IPS DF 6.9 (cell line): Measurements from ENCODE around the gene AHCYL2.

Source experiments
- DNase-seq: peaks from one replicate; pipeline ENCODE4 v3.0.0-alpha.2; 2013; ENCODE audit warnings: low read depth, low spot score
- H3K27ac ChIP-seq: one replicate; pipeline ENCODE4 v1.5.1; 2013; ENCODE audit warnings: low read length, control low read depth
- H3K27me3 ChIP-seq: 2 replicates; pipeline ENCODE4 v1.6.1; 2013; ENCODE audit warnings: mild to moderate bottlenecking, low read length; ENCODE audit not compliant: control insufficient read depth, insufficient read depth
- H3K36me3 ChIP-seq: 2 replicates; pipeline ENCODE4 v1.6.1; 2013; ENCODE audit warnings: low read length; ENCODE audit not compliant: control insufficient read depth, insufficient read depth
- H3K4me1 ChIP-seq: 2 replicates; pipeline ENCODE4 v1.6.1; 2013; ENCODE audit warnings: low read length; ENCODE audit not compliant: control insufficient read depth, insufficient read depth
- H3K4me3 ChIP-seq: 2 replicates; pipeline ENCODE4 v1.5.1; 2013; ENCODE audit warnings: mild to moderate bottlenecking, low read length
- H3K9me3 ChIP-seq: 2 replicates; pipeline ENCODE4 v1.6.1; 2013; ENCODE audit warnings: low read length, inconsistent platforms; ENCODE audit not compliant: control insufficient read depth, insufficient read depth
- WGBS: extraction: QIAGEN DNeasy Blood & Tissue Kit; methylation state at CpG from one replicate; pipeline ENCODE4 v1.1.7; 2013; ENCODE audit warnings: mixed read lengths, missing lambda C conversion rate; ENCODE audit not compliant: insufficient read length, insufficient coverage; 5-methylcytosine and 5-hydroxymethylcytosine counted together

The AHCYL2 gene

GRCh38 chr7:129224251-129225205, at the start of gene AHCYL2:
Gene AHCYL2 (plus strand): TSS chr7:129225030.
- Histone ChIP-seq H3K4me1 (no peaks in the 10 kb centered on the region; the same call in 1 of the 2 replicates), H3K36me3 (no peaks in the 10 kb centered on the region), H3K27ac (peak within 1 kb of the TSS; percentile 5), H3K27me3 (no peaks in the 10 kb centered on the region), H3K9me3 (no peaks in the 10 kb centered on the region), H3K4me3 (peak within 1 kb of the TSS; percentile 69)
- peak; percentile 88 for DNase-seq
- no CpG with 5 or more reads among the region's 63 CpGs for WGBS

GRCh38 chr7:129176916-129177710, 47.7 kb upstream of the AHCYL2 start:
- no peak overlapping the region for H3K4me3 ChIP-seq
- H3K4me1 ChIP-seq, result no peaks in the 10 kb centered on the region
- no peak overlapping the region for H3K27ac ChIP-seq
- H3K27me3 ChIP-seq, result no peaks in the 10 kb centered on the region
- H3K9me3 ChIP-seq, result no peaks in the 10 kb centered on the region
- no peak for DNase-seq
- WGBS, result no CpG with 5 or more reads among the region's 11 CpGs
- H3K36me3 ChIP-seq, result no peaks in the 10 kb centered on the region

- Histone ChIP-seq H3K9me3 (no peaks in the 10 kb centered on the region), H3K36me3 (no peaks in the 10 kb centered on the region), H3K27me3 (no peaks in the 10 kb centered on the region; the same call in 1 of the 2 replicates), H3K27ac (no peak overlapping the region), H3K4me1 (peaks cover 3% of the 10 kb centered on the region; the same call in 1 of the 2 replicates), H3K4me3 (no peak overlapping the region)
- no peak for DNase-seq
- WGBS, result no CpG with 5 or more reads among the region's 6 CpGs
These were observed 39.7 kb upstream of the AHCYL2 start for GRCh38 chr7:129184981-129185670.

GRCh38 chr7:129186749-129187260, 38.0 kb upstream of the AHCYL2 start:
- H3K27me3 ChIP-seq, result no peaks in the 10 kb centered on the region; the same call in 1 of the 2 replicates
- no peak overlapping the region for H3K4me3 ChIP-seq
- H3K4me1 ChIP-seq, result peaks cover 3% of the 10 kb centered on the region; the same call in 1 of the 2 replicates
- no peaks in the 10 kb centered on the region for H3K9me3 ChIP-seq
- no peak for DNase-seq
- WGBS, result no CpG with 5 or more reads among the region's 6 CpGs
- no peak overlapping the region for H3K27ac ChIP-seq
- H3K36me3 ChIP-seq, result no peaks in the 10 kb centered on the region

DNA sequence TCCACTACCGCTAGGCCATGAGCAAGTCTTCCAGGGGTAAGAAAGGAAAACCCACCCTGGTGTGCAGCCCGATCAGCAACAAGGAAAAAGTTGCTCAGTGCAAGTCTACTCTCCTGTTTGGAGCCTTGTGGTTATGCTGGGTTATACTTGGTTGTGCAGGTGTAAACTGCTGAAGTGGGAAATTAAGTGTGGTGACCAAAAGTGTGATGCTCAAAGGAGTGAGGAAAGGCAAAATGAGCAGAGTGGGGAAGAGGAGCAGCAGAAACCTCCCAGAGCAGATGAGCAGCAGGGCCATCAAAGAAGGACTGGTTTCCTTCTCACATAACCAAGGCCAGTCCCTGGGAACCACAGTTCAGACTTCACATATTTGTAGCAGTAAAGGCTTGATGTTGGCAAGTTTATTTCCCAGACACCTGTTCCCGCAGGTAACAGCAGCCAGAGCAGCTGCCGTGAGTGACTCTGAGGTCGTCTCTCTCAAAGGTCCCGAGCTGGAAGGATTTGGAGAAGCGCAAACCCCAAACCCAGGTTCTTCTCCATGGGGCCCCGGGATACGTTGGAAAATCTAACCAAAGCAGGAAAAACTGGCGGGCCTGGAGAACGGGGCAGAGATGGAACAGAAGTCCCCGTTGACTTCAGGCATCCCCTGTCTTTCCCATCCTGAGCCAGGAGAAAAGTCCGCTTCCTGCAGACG, 37.0 kb upstream of the AHCYL2 start:
- H3K9me3 ChIP-seq, result no peaks in the 10 kb centered on the region
- DNase-seq, result no peak
- no peaks in the 10 kb centered on the region; the same call in 1 of the 2 replicates for H3K27me3 ChIP-seq
- no CpG with 5 or more reads among the region's 14 CpGs for WGBS
- no peaks in the 10 kb centered on the region for H3K36me3 ChIP-seq
- H3K4me3 ChIP-seq, result peak overlapping the region; percentile 88; the same call in 1 of the 2 replicates
- peaks cover 3% of the 10 kb centered on the region; the same call in 1 of the 2 replicates for H3K4me1 ChIP-seq
- no peak overlapping the region for H3K27ac ChIP-seq

- WGBS, result no CpG with 5 or more reads among the region's 48 CpGs
- Histone ChIP-seq H3K4me3 (peak within 1 kb of the TSS; percentile 88), H3K9me3 (no peaks in the 10 kb centered on the region), H3K27me3 (no peaks in the 10 kb centered on the region; the same call in 1 of the 2 replicates), H3K27ac (no peak within 1 kb of the TSS), H3K4me1 (peaks cover 3% of the 10 kb centered on the region; the same call in 1 of the 2 replicates), H3K36me3 (no peaks in the 10 kb centered on the region)
- no peak for DNase-seq
These were observed 36.4 kb upstream of the AHCYL2 start, which contains the start of gene SMO for GRCh38 chr7:129188372-129188891. Gene SMO (plus strand): TSS chr7:129188633. CDS start chr7:129189152, 519 bp downstream.

DNA sequence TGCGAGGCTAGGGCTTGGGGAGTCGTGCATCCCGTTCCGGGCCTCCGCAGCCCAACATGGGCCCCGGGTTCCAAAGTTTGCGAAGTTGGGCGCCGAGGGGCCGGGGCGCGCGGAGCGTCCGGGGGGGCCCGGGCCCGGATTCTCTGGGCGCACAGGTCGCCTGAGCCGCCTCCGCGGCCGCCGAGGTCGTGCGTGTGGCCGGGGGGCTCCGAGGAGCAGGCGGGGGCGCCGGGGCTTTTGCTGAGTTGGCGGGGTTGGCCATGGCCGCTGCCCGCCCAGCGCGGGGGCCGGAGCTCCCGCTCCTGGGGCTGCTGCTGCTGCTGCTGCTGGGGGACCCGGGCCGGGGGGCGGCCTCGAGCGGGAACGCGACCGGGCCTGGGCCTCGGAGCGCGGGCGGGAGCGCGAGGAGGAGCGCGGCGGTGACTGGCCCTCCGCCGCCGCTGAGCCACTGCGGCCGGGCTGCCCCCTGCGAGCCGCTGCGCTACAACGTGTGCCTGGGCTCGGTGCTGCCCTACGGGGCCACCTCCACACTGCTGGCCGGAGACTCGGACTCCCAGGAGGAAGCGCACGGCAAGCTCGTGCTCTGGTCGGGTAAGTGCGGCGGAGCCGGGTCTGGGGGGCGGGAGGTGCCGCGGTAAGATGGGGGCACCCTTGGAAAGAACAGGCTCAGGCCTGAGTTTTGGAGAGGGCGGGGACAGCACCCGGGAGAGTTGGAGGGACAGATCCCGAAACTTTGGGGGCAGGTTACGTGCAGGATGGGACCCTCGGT, 35.8 kb upstream of the AHCYL2 start:
- peaks cover 3% of the 10 kb centered on the region; the same call in 1 of the 2 replicates for H3K4me1 ChIP-seq

DNA sequence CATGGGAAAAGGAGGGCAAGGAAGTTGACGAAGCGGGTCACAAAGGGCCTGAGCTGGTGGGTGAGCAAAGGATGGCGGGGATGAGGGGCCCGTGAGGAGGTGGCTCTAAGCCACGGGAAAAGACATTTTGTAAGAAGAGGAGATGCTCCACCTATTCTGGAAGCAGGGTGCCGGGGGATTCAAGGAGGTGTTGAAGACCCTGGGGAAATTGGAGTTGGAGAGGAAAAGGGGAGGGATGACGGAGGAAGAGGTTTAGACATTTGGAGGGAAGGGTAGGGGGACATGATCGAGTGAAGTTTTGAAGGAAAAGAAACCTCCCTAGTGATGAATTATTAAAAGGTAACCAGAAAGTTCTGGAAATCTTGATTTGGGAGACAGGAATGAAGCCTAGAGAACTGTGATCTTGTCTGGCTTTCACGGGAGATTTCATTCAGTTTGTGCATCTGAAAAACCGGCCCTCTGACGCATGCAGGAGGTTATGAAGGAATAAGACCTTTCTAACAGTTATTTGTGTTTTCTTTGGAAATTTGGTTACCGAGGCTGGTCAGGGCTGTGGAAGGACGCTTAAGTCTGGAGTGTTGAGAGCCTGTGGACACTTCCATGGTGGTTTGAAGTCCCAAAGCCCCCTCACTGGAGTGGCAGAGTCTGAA, 35.0 kb upstream of the AHCYL2 start:
- Histone ChIP-seq H3K4me1 (peaks cover 3% of the 10 kb centered on the region; the same call in 1 of the 2 replicates), H3K27ac (no peak overlapping the region), H3K4me3 (peak overlapping the region; percentile 88; the same call in 1 of the 2 replicates), H3K9me3 (no peaks in the 10 kb centered on the region), H3K36me3 (no peaks in the 10 kb centered on the region), H3K27me3 (no peaks in the 10 kb centered on the region; the same call in 1 of the 2 replicates)
- no CpG with 5 or more reads among the region's 13 CpGs for WGBS
- no peak for DNase-seq

More for the DNA sequence above, 35.8 kb upstream of the AHCYL2 start:
- Histone ChIP-seq H3K36me3 (no peaks in the 10 kb centered on the region), H3K9me3 (no peaks in the 10 kb centered on the region), H3K4me3 (peak overlapping the region; percentile 88), H3K27ac (no peak overlapping the region), H3K27me3 (no peaks in the 10 kb centered on the region; the same call in 1 of the 2 replicates)
- whole genome bisulfite sequencing, result no CpG with 5 or more reads among the region's 83 CpGs
- DNase-seq, result no peak
